Body of pancreas (tissue), 4 donors: ENCODE measurements around the gene STIL.

Experiments used
- CTCF ChIP-seq, 7 experiments: fragments of 450-650 bp in 4 of 7; fragments of 200-600 bp in 3 of 7; sonication (generic) in 3 of 7; IDR thresholded peaks; one replicate each; pipeline ENCODE4 v1.5.1; 2016 to 2019; ENCODE audit warnings: antibody characterized with exemption in 7 of 7
- POLR2A ChIP-seq, 3 donors: fragments of 450-650 bp; IDR thresholded peaks; one replicate each; pipeline ENCODE4 v1.6.1; 2016; ENCODE audit warnings: antibody characterized with exemption in 3 of 3, mild to moderate bottlenecking in 2 of 3

- TF ChIP-seq CTCF (IDR thresholded peaks at IDR 0.05): no peak
- no peak for TF ChIP-seq POLR2A (IDR thresholded peaks at IDR 0.05)
Observed at GRCh38 chr1:47338249-47339077, 24.5 kb upstream of the STIL start.
